Muscle of leg (tissue), 16 donors: ENCODE results near the gene STXBP4. TPM values are rescaled to one million over a fixed set of nuclear protein-coding genes. Genes with fewer than 3 reads are reported as not detected.
A peak's percentile ranks its signal among the peaks of the same experiment; 100 is the strongest.

Experiments
- DNase-seq: peaks from one replicate; pipeline ENCODE4 v3.0.0; 2013
- H3K27ac ChIP-seq: one replicate; pipeline ENCODE4 v1.5.1; 2013; ENCODE audit warnings: mild to moderate bottlenecking, low read length, control low read depth
- H3K27me3 ChIP-seq: one replicate; pipeline ENCODE4 v1.6.1; 2013; ENCODE audit warnings: low read length; ENCODE audit not compliant: control insufficient read depth, insufficient read depth
- H3K36me3 ChIP-seq: one replicate; pipeline ENCODE4 v1.6.1; 2013; ENCODE audit warnings: low read length; ENCODE audit not compliant: control insufficient read depth, insufficient read depth
- H3K4me1 ChIP-seq: one replicate; pipeline ENCODE4 v1.6.1; 2013; ENCODE audit warnings: low read length; ENCODE audit not compliant: control insufficient read depth, insufficient read depth
- H3K4me3 ChIP-seq: one replicate; pipeline ENCODE4 v1.5.1; 2013; ENCODE audit warnings: low read length, control low read depth
- H3K9me3 ChIP-seq: replicated peaks from 2 replicates; pipeline ENCODE4 v1.6.1; 2013; ENCODE audit warnings: low read depth, low read length; ENCODE audit not compliant: control insufficient read depth
- WGBS: methylation state at CpG from one replicate; pipeline ENCODE4 v1.1.5; 2013; ENCODE audit warnings: missing lambda C conversion rate; ENCODE audit not compliant: insufficient coverage; 5-methylcytosine and 5-hydroxymethylcytosine counted together
- long read RNA-seq, 11 donors: transcript quantifications; one replicate each; lab custom pipeline, GENCODE V29; 2026
- polyA plus RNA-seq, 8 donors: library from polyadenylated mRNA; unstranded; fragments of 120-200 nt; gene quantifications; one replicate each; pipeline versions ENCODE4 v1.2.1 to v1.2.3, GENCODE V29; 2013; ENCODE audit warnings: inconsistent platforms in 1 of 8, low replicate concordance in 1 of 8; ENCODE audit not compliant: insufficient read length in 8 of 8, insufficient read depth in 1 of 8
- total RNA-seq: library from RNA; stranded (reverse); fragments of 120-200 nt; gene quantifications from one replicate; pipeline ENCODE4 v1.2.4, GENCODE V29; 2013

STXBP4 gene, protein sequence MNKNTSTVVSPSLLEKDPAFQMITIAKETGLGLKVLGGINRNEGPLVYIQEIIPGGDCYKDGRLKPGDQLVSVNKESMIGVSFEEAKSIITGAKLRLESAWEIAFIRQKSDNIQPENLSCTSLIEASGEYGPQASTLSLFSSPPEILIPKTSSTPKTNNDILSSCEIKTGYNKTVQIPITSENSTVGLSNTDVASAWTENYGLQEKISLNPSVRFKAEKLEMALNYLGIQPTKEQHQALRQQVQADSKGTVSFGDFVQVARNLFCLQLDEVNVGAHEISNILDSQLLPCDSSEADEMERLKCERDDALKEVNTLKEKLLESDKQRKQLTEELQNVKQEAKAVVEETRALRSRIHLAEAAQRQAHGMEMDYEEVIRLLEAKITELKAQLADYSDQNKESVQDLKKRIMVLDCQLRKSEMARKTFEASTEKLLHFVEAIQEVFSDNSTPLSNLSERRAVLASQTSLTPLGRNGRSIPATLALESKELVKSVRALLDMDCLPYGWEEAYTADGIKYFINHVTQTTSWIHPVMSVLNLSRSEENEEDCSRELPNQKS
- total RNA-seq (10.6 TPM), polyA plus RNA-seq (1 to 10 TPM; 3.0 to 5.1 (median 3.7) TPM)
- long read RNA-seq, donor 1: 0 reads
- long read RNA-seq, donor 2: 0 reads
- long read RNA-seq, donor 3: 0 reads
- long read RNA-seq, donor 4: 0 reads
- long read RNA-seq, donor 5, full-length matches to known transcripts: 2 of 2 reads
- long read RNA-seq, donor 5, partial matches to known transcripts: 0 of 2 reads
- long read RNA-seq, donor 5, other reads (novel, unspliced or antisense): 0 of 2 reads
- long read RNA-seq, donor 6: 0 reads
- long read RNA-seq, donor 7: 0 reads
- long read RNA-seq, donor 8: 0 reads
- long read RNA-seq, donor 9: 0 reads
- long read RNA-seq, donor 10, full-length matches to known transcripts: 1 of 1 reads
- long read RNA-seq, donor 10, partial matches to known transcripts: 0 of 1 reads
- long read RNA-seq, donor 10, other reads (novel, unspliced or antisense): 0 of 1 reads
- long read RNA-seq, donor 11, full-length matches to known transcripts: 1 of 1 reads
- long read RNA-seq, donor 11, partial matches to known transcripts: 0 of 1 reads
- long read RNA-seq, donor 11, other reads (novel, unspliced or antisense): 0 of 1 reads

DNA sequence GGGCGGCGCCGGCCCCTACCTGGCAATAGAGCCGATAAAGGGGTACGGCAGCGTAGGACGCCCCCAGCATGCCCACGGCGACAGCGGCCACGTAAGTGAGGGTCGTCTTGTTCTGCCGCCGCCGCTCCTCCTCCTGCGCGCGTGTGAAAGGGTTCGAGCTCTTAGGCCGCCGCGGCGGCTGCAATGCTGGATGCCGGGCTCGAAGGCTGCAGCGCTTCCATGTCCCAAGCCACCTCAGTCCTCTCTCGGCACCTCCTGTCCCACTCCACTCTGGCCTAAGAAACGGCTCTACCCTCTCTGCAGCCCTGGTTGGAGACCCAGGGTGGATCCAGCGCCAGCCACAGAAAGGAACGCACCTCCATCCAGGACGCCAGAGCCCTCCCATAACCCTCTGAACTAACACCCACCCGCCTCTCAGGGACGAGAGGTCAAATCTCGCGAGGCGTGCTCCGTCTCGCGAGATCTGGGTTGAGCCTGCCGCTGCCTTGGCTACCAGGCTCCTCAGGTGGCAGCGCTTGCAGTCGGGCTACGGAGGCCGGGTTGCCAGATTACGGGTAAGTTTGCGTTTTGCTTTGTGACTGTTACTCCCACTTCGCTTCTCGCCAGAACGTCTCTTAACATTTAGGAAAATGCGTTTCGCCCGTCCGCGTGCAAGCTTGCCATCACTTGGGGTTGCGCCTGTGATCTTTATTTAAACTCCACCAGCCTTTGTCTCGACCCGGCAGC lies at the start of gene STXBP4, which contains the start of gene COX11:
Gene STXBP4 (plus strand): TSS at position 504 of the 726 bp plus-strand sequence. CDS start 17,455 bp downstream, outside the sequence.
Gene COX11 (minus strand): TSS at position 393 of the 726 bp plus-strand sequence. CDS start 8 bp downstream, at position 385.
- Histone ChIP-seq H3K27me3 (no peaks in the 10 kb centered on the region), H3K4me1 (peaks cover 19% of the 10 kb centered on the region), H3K27ac (peak within 1 kb of the TSS; percentile 91), H3K4me3 (peak within 1 kb of the TSS; percentile 64), H3K9me3 (no peaks in the 10 kb centered on the region), H3K36me3 (peaks cover 8% of the 10 kb centered on the region)
- peak; percentile 98 for DNase-seq
- WGBS: 0% methylated on average over 57 of the region's 57 CpGs

GRCh38 chr17:54919425-54919824 lies 49.1 kb upstream of the STXBP4 start:
- no peak for DNase-seq
- H3K9me3 ChIP-seq: no peaks in the 10 kb centered on the region
- no peaks in the 10 kb centered on the region for H3K4me1 ChIP-seq
- H3K27ac ChIP-seq: no peak overlapping the region
- no peak overlapping the region for H3K4me3 ChIP-seq
- no peaks in the 10 kb centered on the region for H3K27me3 ChIP-seq
- no peaks in the 10 kb centered on the region for H3K36me3 ChIP-seq

DNA sequence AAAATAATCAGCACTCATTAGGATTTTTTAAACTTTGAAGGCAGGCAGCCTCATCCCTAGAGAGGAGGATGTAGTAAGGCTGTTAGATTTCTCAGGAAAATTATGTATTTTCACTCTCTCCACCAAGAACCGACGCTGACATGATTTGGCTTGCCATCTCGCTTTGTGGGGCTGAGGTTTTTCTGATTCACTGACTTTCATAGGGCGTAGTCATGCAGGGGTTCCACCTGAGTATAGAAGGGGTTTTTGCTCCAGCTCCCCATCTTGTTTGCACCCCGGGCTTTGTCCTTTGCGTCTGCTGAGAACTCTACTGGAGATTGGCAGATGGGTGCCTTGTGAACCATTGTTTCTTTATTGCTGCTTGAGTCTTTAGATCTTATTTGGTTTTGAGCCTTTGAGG lies 47.7 kb upstream of the STXBP4 start:
- DNase-seq: no peak
- no peaks in the 10 kb centered on the region for H3K36me3 ChIP-seq
- 80% methylated on average over 1 of the region's 6 CpGs for WGBS

GRCh38 chr17:54924405-54924804 lies 44.2 kb upstream of the STXBP4 start:
- Histone ChIP-seq H3K27ac (no peak overlapping the region), H3K36me3 (no peaks in the 10 kb centered on the region), H3K4me3 (no peak overlapping the region), H3K9me3 (no peaks in the 10 kb centered on the region), H3K27me3 (no peaks in the 10 kb centered on the region), H3K4me1 (no peaks in the 10 kb centered on the region)
- WGBS: 84% methylated on average over 3 of the region's 5 CpGs
- DNase-seq: no peak

More for the DNA sequence above, 47.7 kb upstream of the STXBP4 start:
- H3K4me1 ChIP-seq: no peaks in the 10 kb centered on the region
- no peaks in the 10 kb centered on the region for H3K9me3 ChIP-seq
- no peak overlapping the region for H3K4me3 ChIP-seq
- H3K27me3 ChIP-seq: no peaks in the 10 kb centered on the region
- H3K27ac ChIP-seq: no peak overlapping the region

DNA sequence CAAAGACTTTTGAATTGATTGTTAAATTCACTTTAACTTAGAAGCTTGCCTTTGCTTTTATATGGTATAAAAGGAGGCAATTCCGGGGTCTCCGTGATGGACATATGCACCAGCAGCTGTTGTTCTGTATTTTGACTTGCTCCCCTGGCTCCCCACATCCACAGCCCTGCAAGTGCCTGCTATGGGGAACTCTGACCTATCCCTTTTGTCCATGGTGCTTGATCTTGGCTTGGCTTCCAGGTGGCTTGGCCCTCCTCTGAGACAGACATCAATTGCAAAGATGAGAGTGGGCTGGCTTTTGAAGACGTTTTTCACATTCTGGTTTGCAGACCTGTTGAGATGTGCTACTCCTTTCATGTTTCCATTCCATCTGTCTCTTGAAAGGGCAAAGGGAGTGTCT lies 41.0 kb upstream of the STXBP4 start:
- H3K9me3 ChIP-seq: no peaks in the 10 kb centered on the region
- no peak overlapping the region for H3K4me3 ChIP-seq
- 89% methylated on average over 2 of the region's 3 CpGs for WGBS
- H3K27me3 ChIP-seq: no peaks in the 10 kb centered on the region
- no peaks in the 10 kb centered on the region for H3K36me3 ChIP-seq
- H3K27ac ChIP-seq: no peak overlapping the region
- no peaks in the 10 kb centered on the region for H3K4me1 ChIP-seq
- no peak for DNase-seq

- H3K36me3 ChIP-seq: peaks cover 3% of the 10 kb centered on the region
- H3K27me3 ChIP-seq: no peaks in the 10 kb centered on the region
- no CpG with 5 or more reads among the region's 1 CpG for WGBS
- DNase-seq: no peak
- no peak overlapping the region for H3K27ac ChIP-seq
- H3K9me3 ChIP-seq: no peaks in the 10 kb centered on the region
- no peak overlapping the region for H3K4me3 ChIP-seq
- H3K4me1 ChIP-seq: no peaks in the 10 kb centered on the region
Observed at GRCh38 chr17:54932711-54933110, 35.9 kb upstream of the STXBP4 start.

GRCh38 chr17:54933921-54934320 lies 34.6 kb upstream of the STXBP4 start:
- DNase-seq: no peak
- Histone ChIP-seq H3K27me3 (no peaks in the 10 kb centered on the region), H3K4me1 (no peaks in the 10 kb centered on the region), H3K27ac (no peak overlapping the region), H3K36me3 (peaks cover 3% of the 10 kb centered on the region), H3K9me3 (no peaks in the 10 kb centered on the region), H3K4me3 (no peak overlapping the region)
- no CpG with 5 or more reads among the region's 3 CpGs for whole genome bisulfite sequencing

- Histone ChIP-seq H3K27ac (no peak overlapping the region), H3K27me3 (no peaks in the 10 kb centered on the region), H3K4me3 (no peak overlapping the region), H3K4me1 (no peaks in the 10 kb centered on the region), H3K9me3 (no peaks in the 10 kb centered on the region), H3K36me3 (peaks cover 3% of the 10 kb centered on the region)
- DNase-seq: no peak
- WGBS: 78% methylated on average over 1 of the region's 5 CpGs
Observed at GRCh38 chr17:54935471-54935870, 33.1 kb upstream of the STXBP4 start.

- Histone ChIP-seq H3K36me3 (peaks cover 3% of the 10 kb centered on the region), H3K9me3 (no peaks in the 10 kb centered on the region), H3K4me1 (no peaks in the 10 kb centered on the region), H3K4me3 (no peak overlapping the region), H3K27me3 (no peaks in the 10 kb centered on the region), H3K27ac (no peak overlapping the region)
- no peak for DNase-seq
- WGBS: 40% methylated on average over 2 of the region's 5 CpGs
Observed at GRCh38 chr17:54937018-54937417, 31.5 kb upstream of the STXBP4 start.
